ENCODE measurements around the gene ADGRL2.
A peak's percentile ranks its signal among the peaks of the same experiment; 100 is the strongest.
"Not testable (repeated sequence)": the region's sequence is repeated elsewhere in the genome, so short reads cannot be mapped to it uniquely, and the experiment has no call there.

Gene ADGRL2

DNA sequence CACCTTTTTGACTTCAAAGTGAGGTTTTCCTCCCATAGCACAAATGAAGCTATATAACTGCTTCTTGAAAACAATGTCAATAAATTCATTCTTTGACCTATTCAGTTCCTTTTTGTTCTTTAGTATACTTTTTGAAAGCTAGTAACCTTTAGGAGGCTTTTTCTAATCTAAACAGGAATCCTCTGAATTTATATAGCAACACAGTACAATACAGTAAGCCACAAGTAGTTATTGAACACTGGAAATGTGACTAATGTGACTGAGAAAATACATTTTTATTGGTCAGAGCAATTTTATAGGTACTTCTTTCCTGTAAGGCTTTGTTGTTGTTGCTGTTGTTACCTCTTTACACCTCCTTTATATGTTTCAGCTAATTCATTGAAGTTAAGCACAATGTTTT, 49.8 kb downstream of the ADGRL2 start:
- DNase-seq = no peak

DNA sequence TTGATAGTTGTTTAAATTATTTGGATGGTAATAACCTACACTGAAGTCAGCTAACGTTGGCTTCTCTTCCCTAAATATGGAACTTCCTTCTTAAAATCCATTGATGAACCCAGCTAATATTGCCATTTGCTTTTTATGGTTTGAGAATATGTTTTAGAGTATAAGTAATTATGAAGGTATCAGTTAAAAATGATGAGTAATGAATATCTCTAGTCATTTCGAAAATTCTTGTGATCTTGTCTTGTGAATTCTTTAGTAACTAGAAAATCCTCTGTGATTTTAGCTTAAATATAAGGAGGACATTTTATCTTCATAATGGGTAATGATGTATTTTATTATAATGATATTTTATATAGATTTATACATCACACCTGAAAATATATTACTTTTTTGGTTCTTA, 50.5 kb downstream of the ADGRL2 start:
- DNase-seq = no peak

DNA sequence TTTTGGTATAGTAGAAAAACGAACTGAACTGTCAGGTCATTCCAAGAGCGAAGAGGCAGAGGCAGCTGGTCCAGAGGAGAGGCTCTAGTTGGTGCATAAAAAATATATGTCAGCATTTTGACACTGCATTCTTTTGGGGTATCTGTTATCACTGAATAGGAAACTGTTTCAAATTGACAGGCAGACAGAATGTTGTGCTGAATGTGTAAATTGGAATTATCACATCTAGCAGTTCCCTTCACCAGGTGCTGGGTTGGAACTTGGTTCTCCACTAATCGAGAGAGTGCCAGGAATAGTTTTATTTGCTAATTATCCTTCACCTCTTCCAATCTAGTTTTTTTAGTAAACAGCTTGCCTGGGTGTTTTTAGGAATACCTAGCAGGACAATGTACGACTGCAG, 52.2 kb downstream of the ADGRL2 start:
- no peak for DNase-seq

DNA sequence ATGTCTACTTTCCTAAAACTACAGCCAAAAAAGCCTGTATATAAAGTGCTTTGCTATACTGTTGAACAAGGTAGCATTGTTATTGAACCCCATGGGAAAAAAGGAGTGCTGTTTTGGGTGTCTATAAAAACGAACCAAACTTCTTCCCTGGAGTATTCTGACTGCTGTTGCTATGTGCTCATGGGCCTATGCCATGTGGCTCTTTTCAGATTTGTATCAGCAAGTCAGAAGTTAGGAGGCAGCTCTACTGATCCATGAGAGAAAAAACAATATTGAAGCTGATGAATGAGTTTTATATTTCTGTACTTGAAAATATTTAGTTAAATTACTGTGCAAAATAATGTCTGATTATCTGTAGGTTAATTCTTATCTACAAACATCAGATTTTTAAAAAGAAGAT, 66.5 kb downstream of the ADGRL2 start:
- DNase-seq = no peak

DNA sequence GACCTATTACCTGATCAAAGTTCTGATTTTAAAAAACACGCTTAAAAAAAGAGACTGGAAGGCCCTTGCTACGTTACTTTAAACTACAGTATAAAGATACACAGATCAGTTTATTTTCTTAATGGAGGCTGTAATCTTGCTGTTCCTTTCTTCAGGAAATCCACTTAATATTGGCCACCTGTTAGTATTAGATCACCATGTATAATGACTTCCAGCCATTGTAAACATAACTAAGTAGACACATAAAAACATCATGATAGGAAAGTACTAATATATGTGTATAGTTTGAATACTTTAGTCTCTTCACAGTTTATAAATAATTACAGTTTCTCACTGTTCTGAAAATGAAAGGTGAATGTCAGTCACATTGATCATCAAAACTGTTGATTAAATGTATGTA, 68.6 kb downstream of the ADGRL2 start:
- DNase-seq = no peak

DNA sequence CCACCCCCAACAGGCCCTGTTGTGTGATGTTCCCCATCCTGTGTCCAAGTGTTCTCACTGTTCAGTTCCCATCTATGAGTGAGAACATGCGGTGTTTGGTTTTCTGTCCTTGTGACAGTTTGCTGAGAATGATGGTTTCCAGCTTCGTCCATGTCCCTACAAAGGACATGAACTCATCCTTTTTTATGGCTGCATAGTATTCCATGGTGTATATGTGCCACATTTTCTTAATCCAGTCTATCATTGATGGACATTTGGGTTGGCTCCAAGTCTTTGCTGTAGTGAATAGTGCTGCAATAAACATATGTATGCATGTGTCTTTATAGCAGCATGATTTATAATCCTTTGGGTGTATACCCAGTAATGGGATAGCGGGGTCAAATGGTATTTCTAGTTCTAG, 70.4 kb downstream of the ADGRL2 start:
- not testable (repeated sequence) for DNase-seq

DNA sequence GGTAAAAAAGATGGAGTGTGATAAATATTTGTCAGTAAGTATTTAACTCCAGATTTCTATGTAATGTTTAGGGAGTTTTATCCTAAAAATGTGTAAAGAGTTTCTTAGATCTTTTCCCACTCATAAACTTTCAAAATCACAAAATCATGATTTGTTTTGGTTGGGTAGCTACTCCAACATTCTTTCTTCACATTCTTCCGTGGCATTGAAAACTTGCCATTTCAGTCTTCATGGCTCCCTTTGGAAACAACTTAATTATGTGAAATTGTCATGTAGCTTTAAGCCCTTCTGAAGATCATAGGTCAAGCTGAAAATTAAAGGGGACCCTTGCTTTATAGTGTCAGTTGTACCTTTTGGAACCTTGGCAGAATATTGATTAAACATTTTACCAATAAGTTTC, 73.2 kb downstream of the ADGRL2 start:
- DNase-seq = no peak

DNA sequence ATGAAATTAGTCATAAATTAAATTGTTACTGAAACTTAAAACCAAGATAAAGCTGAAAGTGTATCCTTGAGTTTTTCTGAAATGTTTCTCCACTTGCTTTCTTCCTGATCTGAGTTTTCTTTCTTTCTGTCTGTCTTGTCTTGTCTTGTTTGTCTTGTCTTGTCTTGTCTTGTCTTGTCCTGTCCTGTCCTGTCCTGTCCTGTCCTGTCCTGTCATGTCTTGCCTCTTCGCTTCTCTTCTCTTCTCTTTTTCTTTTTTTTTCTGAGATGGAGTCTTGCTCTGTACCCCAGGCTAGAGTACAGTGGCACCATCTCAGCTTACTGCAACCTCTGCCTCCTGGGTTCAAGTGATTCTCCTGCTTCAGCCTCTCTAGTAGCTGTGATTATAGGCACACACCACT, 73.7 kb downstream of the ADGRL2 start:
- no peak for DNase-seq

DNA sequence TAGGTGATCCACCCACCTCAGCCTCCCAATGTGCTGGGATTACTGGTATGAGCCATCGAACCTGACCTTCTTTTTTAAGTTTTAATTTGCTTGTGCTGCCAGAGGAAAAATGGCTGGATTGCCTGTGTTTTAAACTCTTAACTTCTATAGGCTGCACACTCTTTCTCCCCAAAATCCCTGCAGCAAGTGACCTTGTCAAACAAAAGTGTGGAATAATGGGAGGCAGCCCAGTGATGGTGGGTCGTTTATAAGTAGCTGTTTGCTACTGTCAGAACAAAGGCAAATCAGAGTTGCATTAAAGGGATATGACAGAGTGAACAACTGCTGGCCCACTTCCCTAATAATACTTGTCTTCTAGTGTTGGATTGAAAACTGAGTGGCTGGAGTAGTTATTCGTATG, 74.2 kb downstream of the ADGRL2 start:
- DNase-seq = no peak

DNA sequence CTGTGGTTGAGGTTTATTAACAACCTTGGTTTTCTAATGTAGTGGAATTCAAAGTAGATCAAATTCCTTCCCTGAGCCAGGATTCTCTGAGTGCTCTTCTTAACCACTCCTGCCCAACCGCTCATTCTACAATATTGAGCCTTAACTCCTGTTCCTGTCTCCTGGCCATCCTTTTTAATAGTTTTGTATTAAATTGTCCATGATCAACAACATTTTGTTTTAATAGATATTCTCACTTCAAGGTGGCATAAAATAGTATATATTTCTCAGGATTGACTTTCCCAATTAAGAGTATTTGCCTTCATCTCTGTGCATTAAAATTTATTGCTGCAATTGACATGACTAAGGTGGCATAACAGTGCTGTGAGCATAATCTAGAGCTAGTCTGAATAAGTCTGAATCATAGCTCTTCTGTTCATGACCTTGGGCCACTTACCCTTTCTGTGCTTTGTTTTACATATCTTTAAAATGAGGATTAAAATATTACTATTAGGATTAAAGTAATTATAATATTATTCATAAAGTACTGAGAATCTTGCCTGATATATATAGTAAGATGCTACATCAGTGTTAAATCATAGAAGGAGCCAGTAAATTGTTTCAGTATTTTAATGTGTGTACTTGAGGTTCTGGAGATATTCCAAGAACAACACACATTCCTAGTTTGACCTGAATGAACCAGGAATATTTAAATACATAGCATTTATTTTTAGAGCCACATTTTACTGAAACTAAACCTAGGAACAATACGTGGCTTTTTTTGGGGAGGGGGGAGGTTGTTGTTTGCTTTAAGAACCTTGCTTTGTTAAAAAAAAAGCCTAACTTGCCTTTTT, 76.4 kb downstream of the ADGRL2 start:
- no peak for DNase-seq

DNA sequence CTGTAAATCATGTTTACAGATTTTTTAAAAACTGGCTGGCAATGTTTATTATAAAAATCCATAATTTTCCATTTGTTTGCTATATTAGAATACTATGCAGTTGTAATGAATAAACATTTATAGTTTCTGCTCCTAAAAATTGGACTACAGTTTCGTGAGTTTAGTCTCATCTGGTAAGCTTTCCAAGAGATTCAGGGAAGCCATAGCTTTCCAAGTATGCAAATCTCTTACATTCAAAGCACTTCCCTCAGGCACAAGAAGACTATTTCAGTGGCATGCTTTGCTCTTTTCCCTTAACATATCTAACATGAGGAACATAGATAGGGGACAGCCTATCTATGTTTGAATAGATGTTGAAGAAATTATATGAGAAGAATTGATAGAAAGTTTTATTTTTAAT, 77.2 kb downstream of the ADGRL2 start:
- DNase-seq = no peak

DNA sequence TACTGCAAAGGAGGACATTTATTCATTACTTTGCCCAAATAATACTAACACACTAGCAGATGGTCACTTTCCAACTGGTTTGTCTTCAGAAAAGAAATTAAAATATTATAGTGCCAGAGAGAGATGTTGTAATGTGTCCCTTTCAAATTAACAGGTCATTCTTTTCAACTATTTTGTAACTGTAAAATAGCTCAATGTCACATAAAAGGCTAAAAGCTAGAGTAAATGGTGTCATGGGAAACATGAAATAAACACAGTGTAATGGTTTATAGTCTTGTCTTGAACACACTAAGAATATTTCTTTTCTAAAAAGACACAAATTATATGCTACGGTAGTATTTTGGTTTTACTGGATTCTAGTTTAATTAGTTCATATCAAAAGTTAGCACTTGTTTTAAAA, 77.8 kb downstream of the ADGRL2 start:
- no peak for DNase-seq

DNA sequence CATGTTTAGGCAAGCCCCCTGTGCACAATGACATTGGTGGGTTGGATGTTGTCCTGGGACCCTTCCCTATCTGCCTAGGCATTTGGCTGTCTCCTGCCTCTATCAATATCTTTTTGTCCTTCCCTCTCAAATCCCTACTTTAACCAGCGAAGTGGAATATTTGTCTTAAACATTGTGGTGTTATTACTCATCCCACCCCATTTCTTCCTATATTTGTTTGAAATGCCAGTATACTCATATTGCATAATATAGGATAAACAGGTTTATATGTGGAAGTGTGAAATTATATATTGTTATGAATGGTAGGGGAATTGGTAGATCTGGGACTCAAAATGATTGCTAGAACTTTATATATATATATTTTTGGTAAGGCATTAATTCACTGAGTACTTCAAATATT, 80.0 kb downstream of the ADGRL2 start:
- no peak for DNase-seq

DNA sequence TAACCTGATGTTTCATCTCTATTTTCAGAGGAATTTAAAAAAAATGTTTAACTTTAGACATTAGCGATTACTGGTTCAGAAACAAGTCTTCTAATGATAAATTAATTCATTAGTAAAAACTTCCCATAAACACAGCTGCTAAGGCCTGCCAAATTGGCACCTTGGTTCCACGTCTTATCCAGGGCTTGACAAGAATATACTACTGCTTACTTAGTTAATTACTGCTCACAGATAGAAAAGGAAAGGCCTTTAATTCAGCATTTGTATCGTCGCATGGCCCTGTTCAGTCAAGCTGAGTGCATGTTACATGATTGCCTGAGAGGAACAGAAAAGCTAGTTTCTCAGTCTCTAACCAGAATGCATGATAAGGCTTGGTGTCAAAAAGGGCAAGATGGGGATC, 84.6 kb downstream of the ADGRL2 start:
- DNase-seq = no peak

DNA sequence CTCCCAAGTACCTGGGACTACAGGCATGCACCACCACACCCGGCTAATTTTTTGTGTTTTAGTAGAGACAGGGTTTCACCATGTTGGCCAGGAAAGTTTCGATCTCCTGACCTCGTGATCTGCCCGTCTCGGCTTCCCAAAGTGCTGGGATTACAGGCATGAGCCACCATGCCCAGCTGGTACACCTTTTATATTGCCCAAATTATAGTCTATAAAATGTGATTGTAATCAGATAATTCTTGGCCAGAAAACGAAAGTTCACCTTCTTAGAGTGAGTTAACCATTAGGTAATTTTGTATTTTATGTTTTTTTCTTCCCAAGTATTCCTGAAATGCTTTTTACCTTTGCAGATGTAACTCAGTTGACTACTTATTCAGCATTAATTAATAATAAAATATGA, 85.6 kb downstream of the ADGRL2 start:
- not testable (repeated sequence) for DNase-seq

DNA sequence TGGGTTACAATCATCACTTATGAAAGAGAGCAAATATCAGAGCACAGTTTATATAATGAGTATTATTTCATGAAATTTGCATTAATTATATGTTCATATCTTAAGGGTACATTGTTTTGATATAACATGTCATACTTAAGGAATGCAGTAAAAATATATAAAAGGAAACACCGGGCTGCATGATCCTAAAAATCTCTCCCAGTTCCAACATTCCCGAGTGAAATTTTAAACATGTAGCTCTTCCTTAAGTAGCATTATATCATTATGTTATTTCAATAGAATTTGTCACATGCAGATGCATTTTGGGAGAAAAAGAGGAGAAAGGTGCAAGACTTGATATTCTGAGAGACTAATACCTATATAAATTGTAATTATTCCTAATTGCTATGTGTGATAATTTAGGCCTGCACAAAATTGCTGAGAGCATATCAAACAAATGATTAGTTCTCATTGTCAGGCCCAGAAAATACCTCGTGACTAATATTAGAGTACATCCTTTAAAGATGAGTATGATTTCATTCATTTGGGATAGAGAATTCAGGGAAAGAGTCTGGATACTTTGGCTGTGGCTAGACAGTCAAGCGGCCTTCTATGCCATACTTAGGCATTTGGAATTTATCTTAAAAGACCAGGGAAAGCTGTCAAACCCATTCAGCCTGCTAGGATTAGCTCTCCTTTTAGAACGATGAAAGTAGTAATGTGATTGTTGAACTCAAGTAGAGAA, 86.8 kb downstream of the ADGRL2 start:
- no peak for DNase-seq

DNA sequence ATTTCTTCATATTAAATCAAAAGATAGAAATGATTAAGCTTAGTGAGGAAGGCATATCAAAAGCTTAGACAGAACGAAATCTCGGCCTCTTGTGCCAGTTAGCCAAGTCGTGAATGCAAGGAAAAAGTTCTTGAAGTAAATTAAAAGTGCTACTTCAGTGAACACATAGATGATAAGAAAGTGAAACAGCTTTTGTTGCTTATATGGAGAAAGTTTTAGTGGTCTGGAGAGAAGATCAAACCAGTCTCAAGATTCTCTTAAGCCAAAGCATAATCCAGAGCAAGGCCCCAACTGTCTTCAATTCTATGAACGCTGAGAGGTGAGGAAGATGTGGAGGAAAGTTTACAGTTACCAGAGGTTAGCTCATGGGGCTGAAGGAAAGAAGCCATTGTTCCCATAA, 88.4 kb downstream of the ADGRL2 start:
- no peak for DNase-seq

DNA sequence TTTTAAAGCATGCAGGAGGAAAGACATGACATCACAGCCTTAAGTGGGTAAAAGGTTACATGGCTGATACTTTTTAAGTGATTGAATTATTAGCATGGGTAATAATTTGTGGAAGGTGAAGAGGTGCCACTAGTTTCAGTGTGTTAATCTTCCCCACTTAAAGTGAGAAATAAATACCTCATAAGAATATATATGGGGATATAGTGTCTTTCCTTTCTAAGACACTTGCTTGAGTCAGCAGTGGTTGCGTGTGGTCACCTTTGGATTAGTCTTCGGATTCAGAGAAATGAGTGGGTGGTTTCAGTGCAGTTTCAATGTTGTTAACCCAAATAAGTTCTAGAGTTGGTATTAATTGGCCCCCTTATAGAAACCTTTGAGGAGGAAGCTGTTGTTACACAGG, 94.1 kb downstream of the ADGRL2 start:
- DNase-seq = no peak

DNA sequence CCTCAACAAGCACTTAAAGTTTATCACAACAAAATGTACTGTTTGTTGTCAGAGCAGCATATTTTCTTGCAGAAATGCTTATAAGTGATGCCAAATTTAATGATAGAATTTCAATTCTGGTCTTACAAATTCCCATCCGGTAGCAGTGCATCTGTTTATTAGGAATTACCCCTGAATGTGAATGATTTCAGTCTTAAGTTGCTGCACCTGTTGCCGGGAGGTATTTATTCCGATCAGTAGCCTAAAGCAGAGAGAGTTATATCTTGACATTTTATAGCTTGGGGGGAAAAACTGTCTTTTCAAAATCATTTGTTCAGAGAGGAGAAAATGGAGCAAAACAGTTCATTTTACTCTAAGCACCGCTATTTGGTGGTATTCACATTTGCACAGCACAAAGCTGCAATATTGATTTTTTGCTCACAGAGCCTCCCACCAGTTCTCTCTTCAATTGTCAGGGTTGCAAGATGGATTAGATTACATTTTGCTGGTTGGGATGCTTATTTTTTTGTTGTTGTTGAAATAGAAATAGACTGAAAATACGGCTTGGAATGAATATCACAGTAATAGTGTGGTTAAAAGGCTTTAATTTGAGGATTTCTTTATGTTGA, 98.6 kb downstream of the ADGRL2 start:
- DNase-seq = no peak

DNA sequence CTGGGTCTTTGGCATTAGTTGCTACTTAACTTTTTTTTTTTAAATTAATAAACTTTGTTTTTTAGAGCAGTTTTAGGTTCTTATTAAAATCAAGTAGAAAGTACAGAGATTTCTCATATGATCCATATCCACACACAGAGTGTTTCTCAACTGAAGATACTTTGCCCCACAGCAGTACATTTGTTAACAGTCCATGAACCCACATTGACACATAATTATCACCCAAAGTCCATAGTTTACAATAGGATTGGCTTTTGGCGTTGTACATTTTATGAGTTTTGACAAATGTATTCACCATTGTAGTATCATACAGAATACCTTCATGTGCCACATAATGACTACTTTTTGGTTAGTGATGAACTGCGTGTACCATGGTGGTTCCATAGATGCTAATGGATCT, 106.8 kb downstream of the ADGRL2 start:
- DNase-seq = no peak

DNA sequence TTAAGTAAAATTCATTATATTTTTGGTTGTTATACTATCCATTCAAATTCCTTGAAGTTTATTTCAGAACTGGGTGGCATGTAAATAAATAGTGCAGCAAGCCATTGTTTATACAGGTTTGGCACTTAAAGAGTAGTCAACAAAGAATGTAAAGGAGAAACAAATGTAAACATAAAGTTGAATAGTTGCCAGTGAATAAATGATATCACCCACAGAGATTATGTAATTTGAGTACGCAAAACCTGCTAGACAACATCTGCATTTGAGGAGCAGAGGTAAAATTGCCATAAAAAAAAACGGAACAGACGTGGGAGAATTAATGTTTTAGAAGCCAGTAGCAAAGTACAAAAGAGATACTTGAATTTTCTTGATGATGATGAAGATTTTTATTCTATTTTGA, 111.6 kb downstream of the ADGRL2 start:
- peak; percentile 16 for DNase-seq

DNA sequence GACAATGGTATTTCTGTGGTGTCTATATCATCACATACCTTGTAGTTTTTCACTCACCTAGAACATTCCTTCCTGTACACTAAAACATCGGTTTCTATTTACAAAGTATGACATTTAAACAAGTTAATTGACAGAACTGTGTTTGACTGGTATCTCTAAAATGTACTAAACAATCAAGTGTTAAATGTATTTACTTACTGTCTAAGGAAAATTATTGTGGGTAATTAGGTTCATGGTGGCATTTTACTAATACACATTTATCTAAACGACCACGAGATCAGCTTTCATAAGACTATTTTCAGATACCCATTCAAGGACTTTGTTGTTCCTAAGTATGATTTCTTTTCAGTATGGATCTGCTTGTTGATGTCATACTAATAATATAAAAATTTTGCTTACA, 115.2 kb downstream of the ADGRL2 start:
- peak; percentile 27 for DNase-seq

DNA sequence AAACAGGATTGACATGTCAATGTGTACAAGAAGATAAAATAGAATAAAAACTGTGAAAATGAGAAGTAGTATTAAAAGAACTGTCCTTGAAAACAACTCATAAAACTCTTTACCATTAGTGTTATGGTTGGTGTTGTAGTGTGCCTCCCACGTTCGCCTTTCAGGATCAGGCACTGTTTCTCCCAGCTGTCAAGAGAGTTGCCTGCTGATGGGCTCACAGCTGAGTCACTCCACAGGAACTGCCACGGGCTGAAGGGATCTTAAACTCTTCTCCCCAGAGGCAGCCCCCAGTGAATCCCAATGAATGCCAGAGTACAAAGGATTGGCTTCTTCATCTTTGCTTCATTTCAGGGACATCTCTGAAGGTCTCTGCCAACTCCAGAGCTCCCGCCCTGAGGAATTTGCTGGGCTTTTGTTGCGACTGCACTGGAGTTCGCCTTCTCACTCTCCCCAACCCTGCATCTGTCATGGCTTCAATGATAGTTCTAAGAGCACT, 119.6 kb downstream of the ADGRL2 start:
- no peak for DNase-seq

DNA sequence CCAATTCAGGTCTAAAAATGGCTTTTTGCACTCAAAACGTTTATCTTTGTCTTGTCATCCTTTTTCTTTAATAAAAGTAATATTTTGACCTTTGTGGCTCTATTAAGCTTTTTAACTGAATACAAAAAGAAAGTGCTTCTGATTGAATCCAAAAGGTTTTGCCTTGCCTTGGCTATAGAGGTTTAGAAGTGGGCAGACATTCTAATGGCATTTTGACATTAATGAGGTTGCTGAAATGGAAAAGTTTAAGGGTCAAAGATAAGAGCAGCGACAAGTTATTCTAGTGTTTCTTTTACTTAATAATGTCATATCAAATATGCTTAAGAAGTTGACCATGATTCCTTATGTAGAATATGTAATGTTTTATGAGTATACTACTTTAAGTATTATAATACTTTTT, 120.2 kb downstream of the ADGRL2 start:
- no peak for DNase-seq
